NCI-H2107 (cell line): ENCODE data around the gene PITX3.
"Not testable (repeated sequence)": the region's sequence is repeated elsewhere in the genome, so short reads cannot be mapped to it uniquely, and the experiment has no call there.

ENCODE experiments used
- DNase-seq: peaks from one replicate; lab custom pipeline; 2025; lab: John Stamatoyannopoulos, UW

PITX3 gene

GRCh38 chr10:102255404-102255803, 14.1 kb upstream of the PITX3 start:
- no peak for DNase-seq

GRCh38 chr10:102254426-102254825, 13.1 kb upstream of the PITX3 start:
- DNase-seq = no peak

GRCh38 chr10:102252508-102252907, 11.2 kb upstream of the PITX3 start:
- DNase-seq = not testable (repeated sequence)

- DNase-seq = no peak
These were observed 6.4 kb upstream of the PITX3 start for GRCh38 chr10:102247734-102248133.

GRCh38 chr10:102246261-102246660, 4.9 kb upstream of the PITX3 start:
- no peak for DNase-seq

- no peak for DNase-seq
These were observed 4.6 kb upstream of the PITX3 start for GRCh38 chr10:102245932-102246251.

GRCh38 chr10:102245082-102245931, 4.0 kb upstream of the PITX3 start, which contains the start of gene GBF1:
Gene GBF1, plus strand, starts transcription at chr10:102245532. Its CDS starts 13,407 bp downstream, at chr10:102258939.
- peak; percentile 90 for DNase-seq

GRCh38 chr10:102243309-102243708, 2.0 kb upstream of the PITX3 start:
- no peak for DNase-seq

- DNase-seq = no peak
These were observed 790 bp upstream of the PITX3 start for GRCh38 chr10:102242118-102242485.

GRCh38 chr10:102241032-102241443, 274 bp downstream of the PITX3 start:
- no peak for DNase-seq

- DNase-seq = no peak
These were observed 763 bp downstream of the PITX3 start for GRCh38 chr10:102240467-102241031.

GRCh38 chr10:102237711-102238252, 3.5 kb downstream of the PITX3 start:
- DNase-seq = no peak

- DNase-seq = no peak
These were observed 5.3 kb downstream of the PITX3 start for GRCh38 chr10:102236006-102236405.

- no peak for DNase-seq
These were observed 5.8 kb downstream of the PITX3 start for GRCh38 chr10:102235598-102235920.

GRCh38 chr10:102234888-102235597, 6.3 kb downstream of the PITX3 start:
- no peak for DNase-seq

- DNase-seq = no peak
These were observed 7.3 kb downstream of the PITX3 start for GRCh38 chr10:102233997-102234396.

GRCh38 chr10:102231357-102232318, 9.7 kb downstream of the PITX3 start:
- DNase-seq = no peak

- no peak for DNase-seq
These were observed 10.4 kb downstream of the PITX3 start for GRCh38 chr10:102230861-102231356.

GRCh38 chr10:102230264-102230860, 10.9 kb downstream of the PITX3 start:
- peak; percentile 20 for DNase-seq

GRCh38 chr10:102229810-102230263, 11.5 kb downstream of the PITX3 start:
- DNase-seq = peak; percentile 64

GRCh38 chr10:102227050-102227449, 14.3 kb downstream of the PITX3 start:
- DNase-seq = no peak
